ENCODE data around the gene TOB2. TPM values are rescaled to one million over a fixed set of nuclear protein-coding genes. Genes with fewer than 3 reads are reported as not detected.
"Not testable (repeated sequence)": the region's sequence is repeated elsewhere in the genome, so short reads cannot be mapped to it uniquely, and the experiment has no call there.

TOB2 gene
- total RNA-seq, 1 experiment from 2014 or later = 10.4 TPM

- no peak for DNase-seq (ENCODE audit: low spot score)
Observed at GRCh38 chr22:41429232-41429950, 17.2 kb downstream of the TOB2 start.

- no peak for DNase-seq (ENCODE audit: low spot score)
Observed at GRCh38 chr22:41425660-41426365, 20.8 kb downstream of the TOB2 start.

- DNase-seq (ENCODE audit: low spot score) = no peak
Observed at GRCh38 chr22:41418717-41419116, 27.9 kb downstream of the TOB2 start.

GRCh38 chr22:41417622-41418390, 28.8 kb downstream of the TOB2 start:
- DNase-seq (ENCODE audit: low spot score) = no peak

GRCh38 chr22:41415554-41415953, 31.0 kb downstream of the TOB2 start:
- no peak for DNase-seq (ENCODE audit: low spot score)

GRCh38 chr22:41411021-41411851, 35.4 kb downstream of the TOB2 start:
- no peak for DNase-seq (ENCODE audit: low spot score)

GRCh38 chr22:41410311-41410751, 36.3 kb downstream of the TOB2 start:
- DNase-seq (ENCODE audit: low spot score) = no peak

GRCh38 chr22:41408665-41409064, 37.9 kb downstream of the TOB2 start:
- DNase-seq (ENCODE audit: low spot score) = no peak

- no peak for DNase-seq (ENCODE audit: low spot score)
Observed at GRCh38 chr22:41407433-41407832, 39.2 kb downstream of the TOB2 start.

GRCh38 chr22:41406410-41406809, 40.2 kb downstream of the TOB2 start:
- DNase-seq (ENCODE audit: low spot score) = no peak

- no peak for DNase-seq (ENCODE audit: low spot score)
Observed at GRCh38 chr22:41405588-41405987, 41.0 kb downstream of the TOB2 start.

GRCh38 chr22:41403532-41404318, 42.9 kb downstream of the TOB2 start:
- peak; percentile 97 for DNase-seq (ENCODE audit: low spot score)

- not testable (repeated sequence) for DNase-seq (ENCODE audit: low spot score)
Observed at GRCh38 chr22:41402851-41403250, 43.8 kb downstream of the TOB2 start.

GRCh38 chr22:41401781-41402648, 44.6 kb downstream of the TOB2 start:
- DNase-seq (ENCODE audit: low spot score) = peak; percentile 83

- no peak for DNase-seq (ENCODE audit: low spot score)
Observed at GRCh38 chr22:41398921-41399320, 47.7 kb downstream of the TOB2 start.

GRCh38 chr22:41397143-41397811, 49.3 kb downstream of the TOB2 start:
- DNase-seq (ENCODE audit: low spot score) = no peak

- no peak for DNase-seq (ENCODE audit: low spot score)
Observed at GRCh38 chr22:41395531-41396240, 50.9 kb downstream of the TOB2 start.

GRCh38 chr22:41394012-41394356, 52.6 kb downstream of the TOB2 start:
- DNase-seq (ENCODE audit: low spot score) = no peak

GRCh38 chr22:41387341-41387740, 59.3 kb downstream of the TOB2 start:
- DNase-seq (ENCODE audit: low spot score) = peak; percentile 2
